Measurements from ENCODE around the gene UQCC3. TPM values are rescaled to one million over a fixed set of nuclear protein-coding genes. Genes with fewer than 3 reads are reported as not detected.

UQCC3 gene
- total and polyA plus RNA-seq, 10 of the 15 experiments (the other 5 are each of a cell fraction or from before 2014, with no cell fraction given), result 1.3 to 20.5 (median 8.2) TPM

- TF ChIP-seq BHLHE40 (IDR thresholded peaks at IDR 0.05; ENCODE audit: borderline replicate concordance in 1 of 2, low read depth in 2 of 2, low read length in 1 of 2) (peak; percentile 53 to 78; a peak in 3 of 4 replicates), POU2F2 (IDR thresholded peaks at IDR 0.05; ENCODE audit: borderline replicate concordance, low read depth, low read length) (peak; percentile 75), TCF3 (IDR thresholded peaks at IDR 0.05; ENCODE audit: borderline replicate concordance, insufficient read depth, low read depth, low read length) (no peak), GABPA (IDR thresholded peaks at IDR 0.05; ENCODE audit: low read depth) (peak; percentile 92), BCLAF1 (IDR thresholded peaks at IDR 0.05) (no peak), PKNOX1 (IDR thresholded peaks at IDR 0.05) (no peak), TAF1 (IDR thresholded peaks at IDR 0.05; ENCODE audit: borderline replicate concordance, low read depth, low read length) (peak; percentile 81), ATF3 (IDR thresholded peaks at IDR 0.05; ENCODE audit: borderline replicate concordance, extremely low read depth, low read depth, low read length) (peak; percentile 90), RAD21 (IDR thresholded peaks at IDR 0.05; ENCODE audit: insufficient read depth, low read depth, low read length) (no peak), MEF2B (IDR thresholded peaks at IDR 0.05; ENCODE audit: partially characterized antibody, poor library complexity, severe bottlenecking) (peak; percentile 89), HDGF (IDR thresholded peaks at IDR 0.05) (no peak), STAT1 (conservative IDR thresholded peaks at IDR 0.05) (peak; percentile 76; the same call in 1 of the 2 replicates), MTA3 (IDR thresholded peaks at IDR 0.05; ENCODE audit: borderline replicate concordance, low read length) (no peak), POLR2A (IDR thresholded peaks at IDR 0.05; ENCODE audit: low read depth, low read length) (peak; percentile 94), HCFC1 (IDR thresholded peaks at IDR 0.05; ENCODE audit: low read length) (peak; percentile 74), SKIL (IDR thresholded peaks at IDR 0.05; ENCODE audit: low read depth, poor library complexity, severe bottlenecking) (peak; percentile 40), E2F8 (IDR thresholded peaks at IDR 0.05; ENCODE audit: low read depth, partially characterized antibody) (no peak)
Measured at GRCh38 chr11:62678770-62679696, 7.6 kb downstream of the UQCC3 start, which contains the start of gene UBXN1 (continued).
